Breast epithelium (tissue), 4 donors: ENCODE data around the gene P2RY6. TPM values are rescaled to one million over a fixed set of nuclear protein-coding genes. Genes with fewer than 3 reads are reported as not detected.

Experiments used
- DNase-seq, 2 donors: peaks; one replicate each; pipeline ENCODE4 v3.0.0-alpha.2; 2019; ENCODE audit warnings: low spot score in 2 of 2
- H3K27ac ChIP-seq, 2 donors: fragments of 200-600 bp; sonication (generic) in 1 of 2; one replicate each; pipeline ENCODE4 v1.5.1; 2016 to 2019; ENCODE audit warnings: mild to moderate bottlenecking in 1 of 2
- H3K27me3 ChIP-seq, 2 donors: fragments of 200-600 bp; sonication (generic) in 1 of 2; one replicate each; pipeline versions ENCODE4 v1.5.1 to v1.6.0; 2017 to 2019; ENCODE audit warnings: control low read depth in 1 of 2, mild to moderate bottlenecking in 1 of 2
- H3K36me3 ChIP-seq: fragments of 200-600 bp; one replicate; pipeline ENCODE4 v1.5.1; 2019
- H3K4me1 ChIP-seq, 2 donors: fragments of 200-600 bp; sonication (generic); one replicate each; pipeline ENCODE4 v1.5.1; 2016 to 2019; ENCODE audit warnings: control low read depth in 1 of 2
- H3K4me3 ChIP-seq, 3 donors: fragments of 200-600 bp; sonication (generic); 1 replicate in 2 of 3; 2 replicates in 1 of 3; pipeline ENCODE4 v1.5.1; 2016 to 2019; ENCODE audit warnings: mild to moderate bottlenecking in 3 of 3, moderate library complexity in 2 of 3
- H3K9me3 ChIP-seq, 2 donors: fragments of 200-600 bp; sonication (generic) in 1 of 2; one replicate each; pipeline ENCODE4 v1.5.1; 2016 to 2019; ENCODE audit warnings: control low read depth in 1 of 2
- CTCF ChIP-seq, 3 donors: fragments of 450-650 bp; IDR thresholded peaks; one replicate each; pipeline ENCODE4 v1.5.1; 2016 to 2017; ENCODE audit warnings: antibody characterized with exemption in 3 of 3, mild to moderate bottlenecking in 3 of 3, moderate library complexity in 3 of 3
- POLR2A ChIP-seq: fragments of 450-650 bp; IDR thresholded peaks from one replicate; pipeline ENCODE4 v1.6.1; 2016; ENCODE audit warnings: antibody characterized with exemption, mild to moderate bottlenecking, moderate library complexity
- POLR2AphosphoS5 ChIP-seq, 3 donors: sonication (generic); formaldehyde crosslinking; IDR thresholded peaks; one replicate each; pipeline ENCODE4 v1.6.1; 2017; ENCODE audit warnings: antibody characterized with exemption in 3 of 3
- intact Hi-C: fragments of 100-400 bp; cut with DNase I; formaldehyde crosslinking; loops from one replicate; pipeline ENCODE4 v1.15.1; 2023; ENCODE audit warnings: low total_unique reads
- total RNA-seq, 3 donors: library from RNA; depleted of rRNA; stranded (reverse); fragments of >200 nt; gene quantifications; one replicate each; pipeline ENCODE4 v1.1.0, GENCODE V29; 2016

The P2RY6 gene
- total RNA-seq, 3 donors from 2014 or later: 1.6 to 3.4 (median 1.9) TPM

- Histone ChIP-seq H3K36me3 (no peaks in the 10 kb centered on the region), H3K4me1 (peaks cover 0 to 9% of the 10 kb centered on the region in 2 donors), H3K4me3 (no peak overlapping the region), H3K27ac (no peak overlapping the region), H3K9me3 (no peaks in the 10 kb centered on the region), H3K27me3 (no peaks in the 10 kb centered on the region)
- no peak for DNase-seq
- intact Hi-C loops: no loop called here
- TF ChIP-seq POLR2A (no peak), CTCF (IDR thresholded peaks at IDR 0.05) (no peak), POLR2AphosphoS5 (IDR thresholded peaks at IDR 0.05) (no peak)
These were observed 45.7 kb upstream of the P2RY6 start for GRCh38 chr11:73226297-73227006.

- intact Hi-C loops: no loop called here
- no peaks in the 10 kb centered on the region for H3K36me3 ChIP-seq
- H3K4me1 ChIP-seq: peaks cover 0 to 9% of the 10 kb centered on the region in 2 donors
- no peaks in the 10 kb centered on the region for H3K9me3 ChIP-seq
- TF ChIP-seq POLR2AphosphoS5 (IDR thresholded peaks at IDR 0.05) (peak in 2 of 3 donors; percentile 14 to 22), CTCF (IDR thresholded peaks at IDR 0.05) (peak in 2 of 3 donors; percentile 37 to 47), POLR2A (no peak)
- DNase-seq: peak; percentile 58 to 87
- H3K27me3 ChIP-seq: no peaks in the 10 kb centered on the region
- peak overlapping the region in 1 of 2 donors; percentile 48 for H3K27ac ChIP-seq
- H3K4me3 ChIP-seq: no peak overlapping the region
These were observed 44.4 kb upstream of the P2RY6 start for GRCh38 chr11:73227571-73228211.

- Histone ChIP-seq H3K4me3 (no peak overlapping the region), H3K9me3 (no peaks in the 10 kb centered on the region), H3K27me3 (no peaks in the 10 kb centered on the region), H3K27ac (no peak overlapping the region), H3K36me3 (no peaks in the 10 kb centered on the region), H3K4me1 (peaks cover 0 to 9% of the 10 kb centered on the region in 2 donors)
- intact Hi-C loops: no loop called here
- peak in 1 of 2 donors; percentile 24 for DNase-seq
- TF ChIP-seq POLR2AphosphoS5 (IDR thresholded peaks at IDR 0.05) (no peak), CTCF (IDR thresholded peaks at IDR 0.05) (no peak), POLR2A (no peak)
These were observed 43.6 kb upstream of the P2RY6 start for GRCh38 chr11:73228268-73229134.

GRCh38 chr11:73229321-73229895, 42.7 kb upstream of the P2RY6 start:
- intact Hi-C loops: no loop called here
- no peak for TF ChIP-seq POLR2A
- TF ChIP-seq CTCF (IDR thresholded peaks at IDR 0.05): no peak
- no peak for TF ChIP-seq POLR2AphosphoS5 (IDR thresholded peaks at IDR 0.05)
- H3K4me1 ChIP-seq: peaks cover 0 to 9% of the 10 kb centered on the region in 2 donors
- no peak overlapping the region for H3K4me3 ChIP-seq
- no peaks in the 10 kb centered on the region for H3K27me3 ChIP-seq
- H3K36me3 ChIP-seq: no peaks in the 10 kb centered on the region
- H3K9me3 ChIP-seq: no peaks in the 10 kb centered on the region
- peak in 1 of 2 donors; percentile 47 for DNase-seq
- no peak overlapping the region for H3K27ac ChIP-seq
